Endothelial cell of umbilical vein (primary cell): ENCODE results near the gene PPAN. TPM values are rescaled to one million over a fixed set of nuclear protein-coding genes. Genes with fewer than 3 reads are reported as not detected.

Experiments
- BruUV-seq: library from RNA; stranded (reverse); fragments of 400-500 nt; replicated peaks from 2 replicates; lab custom pipeline; 2021; lab: Mats Ljungman, UMichigan
- CTCF ChIA-PET: fragments of 300-600, 350-600 bp; sonication (Branson Sonifier 250); formaldehyde crosslinking; loops from one replicate; lab custom pipeline; 2021; ENCODE audit warnings: antibody characterized with exemption, inconsistent platforms; lab: Charles Lee
- POLR2A ChIA-PET: fragments of 300-600, 350-600 bp; sonication (Branson Sonifier 250); formaldehyde crosslinking; loops from one replicate; lab custom pipeline; 2021; ENCODE audit warnings: antibody characterized with exemption, inconsistent platforms; lab: Charles Lee
- DNase-seq: peaks from one replicate; pipeline ENCODE4 v3.0.0-alpha.2; 2011; ENCODE audit warnings: low read depth, low spot score
- FAIRE-seq: peaks from 2 replicates; lab custom pipeline; 2011; peaks lifted over from hg19 to GRCh38; lab: Jason Lieb, UNC
- H2AFZ ChIP-seq: 2 replicates; pipeline ENCODE4 v1.6.0; 2012; ENCODE audit warnings: low read depth, low read length, control low read depth, inconsistent platforms
- H3K27ac ChIP-seq: 2 replicates; pipeline ENCODE4 v1.5.1; 2011; ENCODE audit warnings: low read depth, mild to moderate bottlenecking, control low read depth, low read length, moderate library complexity; ENCODE audit not compliant: insufficient read depth
- H3K27me3 ChIP-seq, 2 experiments: 2 replicates each; pipeline versions ENCODE4 v1.6.0 to v1.6.1; 2011; ENCODE audit warnings: low read length in 2 of 2, mixed read lengths in 1 of 2; ENCODE audit not compliant: control insufficient read depth in 2 of 2, insufficient read depth in 2 of 2
- H3K36me3 ChIP-seq, 2 experiments: 2 replicates in 1 of 2; 3 replicates in 1 of 2; pipeline ENCODE4 v1.5.1; 2011; ENCODE audit warnings: low read length in 2 of 2, mild to moderate bottlenecking in 1 of 2, moderate library complexity in 1 of 2; ENCODE audit not compliant: control insufficient read depth in 2 of 2, insufficient read depth in 2 of 2; ENCODE audit errors: extremely low read depth in 1 of 2
- H3K4me1 ChIP-seq: 3 replicates; pipeline ENCODE4 v1.5.1; 2011; ENCODE audit warnings: mild to moderate bottlenecking, low read length; ENCODE audit not compliant: control insufficient read depth, insufficient read depth; ENCODE audit errors: extremely low read depth
- H3K4me2 ChIP-seq: 2 replicates; pipeline ENCODE4 v1.6.1; 2011; ENCODE audit warnings: low read length, control low read depth, mixed read lengths; ENCODE audit not compliant: insufficient read depth
- H3K4me3 ChIP-seq, 3 experiments: fragments of 200-600 bp in 1 of 3; sonication (generic), shearing (Covaris generic) in 1 of 3; replicated peaks in 1 of 3; 2 replicates each; pipeline ENCODE4 v1.5.1; 2011 to 2016; ENCODE audit warnings: control low read depth in 3 of 3, low read length in 3 of 3, mild to moderate bottlenecking in 2 of 3, inconsistent platforms in 1 of 3, low read depth in 1 of 3, moderate library complexity in 1 of 3; ENCODE audit not compliant: insufficient read depth in 1 of 3
- H3K79me2 ChIP-seq: 2 replicates; pipeline ENCODE4 v1.6.0; 2012; ENCODE audit warnings: low read length, inconsistent platforms; ENCODE audit not compliant: control insufficient read depth, insufficient read depth
- H3K9ac ChIP-seq: replicated peaks from 2 replicates; pipeline ENCODE3; 2011; ENCODE audit warnings: low read length, control low read depth; ENCODE audit not compliant: insufficient read depth; ENCODE audit errors: extremely low read depth
- H3K9me1 ChIP-seq: replicated peaks from 3 replicates; pipeline ENCODE4 v1.6.0; 2011; ENCODE audit warnings: mild to moderate bottlenecking, low read length; ENCODE audit not compliant: control insufficient read depth, insufficient read depth; ENCODE audit errors: extremely low read depth
- H3K9me3 ChIP-seq: replicated peaks from 2 replicates; pipeline ENCODE4 v1.5.1; 2012; ENCODE audit warnings: low read length, inconsistent platforms; ENCODE audit not compliant: control insufficient read depth, insufficient read depth
- H4K20me1 ChIP-seq: replicated peaks from 2 replicates; pipeline ENCODE3; 2011; ENCODE audit warnings: mild to moderate bottlenecking, low read length; ENCODE audit not compliant: control insufficient read depth, insufficient read depth; ENCODE audit errors: extremely low read depth
- EZH2 ChIP-seq: IDR thresholded peaks from 2 replicates; pipeline ENCODE4 v1.6.1; 2012; ENCODE audit warnings: borderline replicate concordance, low read depth, mild to moderate bottlenecking, moderate library complexity, low read length, inconsistent platforms; ENCODE audit not compliant: severe bottlenecking
- FOS ChIP-seq: IDR thresholded peaks from 2 replicates; pipeline ENCODE4 v1.6.1; 2011; ENCODE audit warnings: mild to moderate bottlenecking, low read length, moderate library complexity, borderline replicate concordance; ENCODE audit not compliant: insufficient read depth
- GATA2 ChIP-seq: IDR thresholded peaks from 2 replicates; pipeline ENCODE4 v1.7.0; 2011; ENCODE audit warnings: low read depth, mild to moderate bottlenecking, moderate library complexity, mixed read lengths, low read length; ENCODE audit not compliant: insufficient read length, insufficient read depth
- JUN ChIP-seq: IDR thresholded peaks from 2 replicates; pipeline ENCODE4 v1.6.1; 2011; ENCODE audit warnings: borderline replicate concordance, low read depth; ENCODE audit not compliant: insufficient read length, insufficient read depth
- MYC ChIP-seq: IDR thresholded peaks from one replicate; pipeline ENCODE4 v1.6.1; 2011; ENCODE audit warnings: mild to moderate bottlenecking, low read depth, low read length
- POLR2A ChIP-seq: IDR thresholded peaks from 2 replicates; pipeline ENCODE4 v1.6.1; 2012; ENCODE audit warnings: low read depth, mild to moderate bottlenecking, control low read depth, low read length
- POLR2AphosphoS5 ChIP-seq: IDR thresholded peaks from 2 replicates; pipeline ENCODE4 v1.6.1; 2012; ENCODE audit warnings: low read depth, mild to moderate bottlenecking, control low read depth, low read length, moderate library complexity; ENCODE audit not compliant: insufficient read depth
- dilution Hi-C: fragments of 300-500 bp; cut with MboI; formaldehyde crosslinking; loops from one replicate; pipeline ENCODE4 v1.15.0; 2019; ENCODE audit warnings: low sequenced_read_pairs; ENCODE audit not compliant: extremely low pct_ligation_motif_present
- intact Hi-C: fragments of 100-400 bp; cut with micrococcal nuclease; formaldehyde crosslinking; loops from one replicate; pipeline ENCODE4 v1.10.0; 2022
- polyA plus RNA-seq, 4 experiments: library from polyadenylated mRNA; depleted of rRNA in 3 of 4; stranded (reverse) in 3 of 4; unstranded in 1 of 4; fragments of >200 nt; gene quantifications; 2 replicates each; pipeline versions ENCODE4 v1.2.1 to v1.2.3, GENCODE V29; 2011 to 2012; ENCODE audit warnings: missing spikeins in 1 of 4
- total RNA-seq: library from RNA; stranded (reverse); gene quantifications from 2 replicates; pipeline ENCODE4 v1.2.3, GENCODE V29; 2021
- TF ChIP-seq, protein P1 (sequence below), 2 donors: IDR thresholded peaks; 1 replicate in 1 of 2; 2 replicates in 1 of 2; pipeline ENCODE4 v1.5.1; 2011; ENCODE audit warnings: low read length in 2 of 2, mild to moderate bottlenecking in 2 of 2, moderate library complexity in 2 of 2, control low read depth in 1 of 2, inconsistent platforms in 1 of 2, low read depth in 1 of 2; ENCODE audit not compliant: insufficient read depth in 1 of 2; ENCODE audit errors: extremely low read depth in 1 of 2
- TF ChIP-seq, protein P2 (sequence below): IDR thresholded peaks from 2 replicates; pipeline ENCODE4 v1.6.1; 2011; ENCODE audit not compliant: insufficient read depth, insufficient read length

Gene PPAN
- total and polyA plus RNA-seq, 2 donors (not counting 3 experiments of a cell fraction or from before 2014, with no cell fraction given), result 27.6 to 51.6 TPM

DNA sequence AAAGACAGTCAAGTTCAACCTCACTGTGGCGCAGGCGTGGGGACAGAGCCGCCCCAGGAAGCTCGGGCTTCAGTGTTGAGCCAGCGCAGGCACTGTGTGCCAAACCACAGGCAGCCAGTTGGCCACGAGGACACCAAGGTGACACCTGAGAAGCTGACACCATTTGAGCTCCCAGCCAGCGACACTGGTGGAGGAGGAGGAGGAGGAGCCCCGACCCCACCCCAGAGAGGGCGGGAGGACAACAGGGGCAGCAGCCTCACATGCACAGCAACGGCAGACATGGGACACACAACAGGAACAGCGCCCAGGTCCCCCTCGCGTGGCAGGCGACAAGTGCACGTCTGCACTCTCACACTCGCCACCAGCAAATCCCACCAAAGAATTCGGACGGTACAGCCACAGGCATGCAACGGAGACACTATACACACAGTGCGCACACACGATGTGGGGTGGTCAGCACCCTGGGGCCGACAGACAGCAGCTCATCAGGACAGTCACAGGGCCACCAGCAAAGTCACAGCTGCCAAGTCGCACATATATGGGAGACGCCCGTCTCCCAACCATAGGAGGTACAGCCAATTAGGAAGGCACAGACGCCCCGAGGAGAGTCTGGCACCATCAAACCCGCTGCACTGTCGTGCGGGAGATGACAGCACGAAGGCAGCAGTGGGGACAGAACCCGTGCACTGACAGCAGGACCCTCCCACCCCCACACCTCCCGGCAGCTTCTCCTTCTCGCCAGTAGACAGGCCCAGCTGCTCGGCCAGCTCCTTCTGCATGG lies 10.1 kb downstream of the PPAN start:
- CTCF ChIA-PET, result interaction anchor here (0.9 to 1.2 kb wide), 3 partner anchors 10 to 134 kb away, joined by 3 to 4 read pairs (median 4); partner anchors contain the start of gene PPAN
- H2AFZ ChIP-seq, result no peak overlapping the region
- POLR2A ChIA-PET, result interaction anchor here (0.5 kb wide), 1 partner anchor 185 kb away, joined by 3 read pairs; no protein-coding TSS in a partner anchor
- dilution Hi-C loops, result no loop called here
- no peaks in the 10 kb centered on the region for H3K27me3 ChIP-seq
- H3K9me3 ChIP-seq, result no peaks in the 10 kb centered on the region
- no peak for DNase-seq
- no peak overlapping the region for H3K27ac ChIP-seq
- FAIRE-seq, result no peak
- no peak overlapping the region for H3K4me3 ChIP-seq
- no peaks in the 10 kb centered on the region for H3K9me1 ChIP-seq
- no peak overlapping the region for H3K9ac ChIP-seq
- H3K4me1 ChIP-seq, result peaks cover 11% of the 10 kb centered on the region
- no peak overlapping the region for H3K4me2 ChIP-seq
- H3K79me2 ChIP-seq, result peaks cover 18% of the 10 kb centered on the region
- no peaks in the 10 kb centered on the region for H4K20me1 ChIP-seq
- H3K36me3 ChIP-seq, result peaks cover 3 to 30% of the 10 kb centered on the region in 2 experiments
- intact Hi-C loops, result no loop called here
- TF ChIP-seq EZH2 (no peak), MYC (no peak), POLR2AphosphoS5 (no peak), POLR2A (no peak), GATA2 (no peak), JUN (no peak), FOS (no peak)
- TF ChIP-seq, protein P1, sequence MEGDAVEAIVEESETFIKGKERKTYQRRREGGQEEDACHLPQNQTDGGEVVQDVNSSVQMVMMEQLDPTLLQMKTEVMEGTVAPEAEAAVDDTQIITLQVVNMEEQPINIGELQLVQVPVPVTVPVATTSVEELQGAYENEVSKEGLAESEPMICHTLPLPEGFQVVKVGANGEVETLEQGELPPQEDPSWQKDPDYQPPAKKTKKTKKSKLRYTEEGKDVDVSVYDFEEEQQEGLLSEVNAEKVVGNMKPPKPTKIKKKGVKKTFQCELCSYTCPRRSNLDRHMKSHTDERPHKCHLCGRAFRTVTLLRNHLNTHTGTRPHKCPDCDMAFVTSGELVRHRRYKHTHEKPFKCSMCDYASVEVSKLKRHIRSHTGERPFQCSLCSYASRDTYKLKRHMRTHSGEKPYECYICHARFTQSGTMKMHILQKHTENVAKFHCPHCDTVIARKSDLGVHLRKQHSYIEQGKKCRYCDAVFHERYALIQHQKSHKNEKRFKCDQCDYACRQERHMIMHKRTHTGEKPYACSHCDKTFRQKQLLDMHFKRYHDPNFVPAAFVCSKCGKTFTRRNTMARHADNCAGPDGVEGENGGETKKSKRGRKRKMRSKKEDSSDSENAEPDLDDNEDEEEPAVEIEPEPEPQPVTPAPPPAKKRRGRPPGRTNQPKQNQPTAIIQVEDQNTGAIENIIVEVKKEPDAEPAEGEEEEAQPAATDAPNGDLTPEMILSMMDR (IDR thresholded peaks at IDR 0.05; ENCODE audit: extremely low read depth in 1 of 2, insufficient read depth in 1 of 2, low read depth in 1 of 2, low read length in 2 of 2), result no peak
- TF ChIP-seq, protein P2, sequence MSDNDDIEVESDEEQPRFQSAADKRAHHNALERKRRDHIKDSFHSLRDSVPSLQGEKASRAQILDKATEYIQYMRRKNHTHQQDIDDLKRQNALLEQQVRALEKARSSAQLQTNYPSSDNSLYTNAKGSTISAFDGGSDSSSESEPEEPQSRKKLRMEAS, result no peak
- BruUV-seq, result no TSS peak
